ENCODE measurements around the gene EVI5L. TPM values are rescaled to one million over a fixed set of nuclear protein-coding genes. Genes with fewer than 3 reads are reported as not detected.
"Not testable (repeated sequence)": the region's sequence is repeated elsewhere in the genome, so short reads cannot be mapped to it uniquely, and the experiment has no call there.

Gene EVI5L
- total RNA-seq, 1 donor from 2014 or later, result 6.0 TPM

GRCh38 chr19:7845390-7846154, 15.6 kb downstream of the EVI5L start:
- intact Hi-C loops (cut with micrococcal nuclease), result no loop called here

GRCh38 chr19:7846155-7846646, 16.2 kb downstream of the EVI5L start:
- intact Hi-C loops (cut with micrococcal nuclease), result no loop called here

- intact Hi-C loops (cut with micrococcal nuclease), result no loop called here
These were observed 17.6 kb downstream of the EVI5L start for GRCh38 chr19:7847664-7848063.

- intact Hi-C loops (cut with micrococcal nuclease), result no loop called here
These were observed 18.9 kb downstream of the EVI5L start for GRCh38 chr19:7848779-7849457.

- intact Hi-C loops (cut with micrococcal nuclease), result no loop called here
These were observed 19.6 kb downstream of the EVI5L start for GRCh38 chr19:7849631-7849999.

- intact Hi-C loops (cut with micrococcal nuclease), result no loop called here
These were observed 20.2 kb downstream of the EVI5L start for GRCh38 chr19:7850000-7850813.

GRCh38 chr19:7850945-7851622, 21.1 kb downstream of the EVI5L start:
- intact Hi-C loops (cut with micrococcal nuclease), result no loop called here

- intact Hi-C loops (cut with micrococcal nuclease), result no loop called here
These were observed 21.8 kb downstream of the EVI5L start for GRCh38 chr19:7851623-7852500.

- intact Hi-C loops (cut with micrococcal nuclease), result no loop called here
These were observed 23.1 kb downstream of the EVI5L start for GRCh38 chr19:7852851-7853769.

GRCh38 chr19:7853770-7854128, 23.7 kb downstream of the EVI5L start:
- intact Hi-C loops (cut with micrococcal nuclease), result no loop called here

GRCh38 chr19:7855426-7856108, 25.5 kb downstream of the EVI5L start:
- intact Hi-C loops (cut with micrococcal nuclease), result no loop called here

- intact Hi-C loops (cut with micrococcal nuclease), result no loop called here
These were observed 26.1 kb downstream of the EVI5L start for GRCh38 chr19:7856109-7856591.

- intact Hi-C loops (cut with micrococcal nuclease), result no loop called here
These were observed 27.0 kb downstream of the EVI5L start for GRCh38 chr19:7856679-7857663.

- intact Hi-C loops (cut with micrococcal nuclease), result no loop called here
These were observed 27.7 kb downstream of the EVI5L start for GRCh38 chr19:7857727-7858108.

GRCh38 chr19:7858109-7858770, 28.2 kb downstream of the EVI5L start:
- intact Hi-C loops (cut with micrococcal nuclease), result no loop called here

- intact Hi-C loops (cut with micrococcal nuclease), result not testable (repeated sequence)
These were observed 29.1 kb downstream of the EVI5L start for GRCh38 chr19:7859087-7859486.

All from T-helper 2 cell treated with Interferon-gamma antibody and Interleukin-4, amounts not matched to agents 100 ng/mL and 5 ng/mL, for 36 hours (primary cell).